NCI-H748 (cell line): ENCODE data around the gene PRKCD.

Experiments used
- DNase-seq: peaks from one replicate; lab custom pipeline; 2025; ENCODE audit not compliant: unreplicated experiment; lab: John Stamatoyannopoulos, UW

Gene PRKCD

DNA sequence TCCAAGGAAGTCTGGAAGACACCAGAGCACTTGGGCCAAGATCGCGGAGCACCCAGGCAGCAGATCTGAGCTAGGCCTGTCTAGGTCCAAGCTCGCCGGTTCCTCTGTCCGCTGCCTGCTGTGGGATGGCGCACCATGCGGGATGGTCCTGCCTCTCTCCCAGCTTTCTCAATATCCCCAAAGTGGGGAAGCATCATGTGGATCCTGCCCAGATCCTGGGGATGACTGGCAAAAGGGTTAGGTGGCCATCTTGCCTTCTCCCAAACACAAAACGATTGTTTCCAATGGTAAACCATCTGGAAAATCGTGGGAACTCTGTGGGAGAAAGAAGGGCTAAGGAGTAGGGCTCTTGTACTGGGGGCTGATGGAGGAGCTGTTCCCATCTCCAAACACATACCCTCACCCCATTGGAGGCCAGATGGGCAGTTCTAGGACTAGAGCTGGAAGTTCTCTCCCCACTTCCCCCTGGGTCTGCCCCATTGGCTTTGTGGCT is 8.9 kb downstream of the PRKCD start:
- no peak for DNase-seq

DNA sequence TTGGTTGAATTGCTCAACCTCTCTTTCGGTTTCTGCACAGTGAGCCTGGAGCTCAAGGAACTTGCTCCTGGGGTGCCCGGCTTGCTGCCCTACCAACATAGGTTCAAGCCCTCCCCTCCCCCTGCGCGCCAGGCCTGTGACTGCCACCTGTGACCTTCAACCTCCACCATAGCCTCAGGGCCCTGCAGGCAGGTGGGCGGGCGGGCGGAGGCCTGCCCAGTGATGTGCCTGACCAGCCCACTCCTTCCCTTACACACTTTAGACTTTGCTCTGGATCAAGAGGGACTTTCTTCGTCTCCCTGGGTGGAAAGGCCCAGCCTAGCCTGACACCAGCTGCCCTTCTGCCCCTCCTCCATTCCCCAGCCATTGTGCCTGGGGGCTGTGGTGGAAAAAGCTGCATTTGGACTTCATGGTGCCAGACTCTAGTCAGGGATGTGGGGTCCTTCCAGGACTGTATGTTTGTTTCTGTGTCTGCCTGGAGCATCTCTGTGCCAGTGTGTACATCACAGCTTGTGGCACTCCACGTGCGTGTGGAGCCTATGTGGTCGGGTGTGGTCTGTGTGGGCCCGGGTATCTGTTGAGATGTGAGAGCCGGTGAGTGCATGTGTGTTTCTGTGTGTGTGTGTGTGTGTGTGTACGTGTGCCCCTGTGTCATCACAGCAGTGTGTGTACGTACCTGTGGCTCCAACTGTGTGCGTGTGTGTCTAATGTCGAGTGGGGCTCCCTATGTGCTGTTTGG is 9.5 kb downstream of the PRKCD start:
- DNase-seq, result no peak

DNA sequence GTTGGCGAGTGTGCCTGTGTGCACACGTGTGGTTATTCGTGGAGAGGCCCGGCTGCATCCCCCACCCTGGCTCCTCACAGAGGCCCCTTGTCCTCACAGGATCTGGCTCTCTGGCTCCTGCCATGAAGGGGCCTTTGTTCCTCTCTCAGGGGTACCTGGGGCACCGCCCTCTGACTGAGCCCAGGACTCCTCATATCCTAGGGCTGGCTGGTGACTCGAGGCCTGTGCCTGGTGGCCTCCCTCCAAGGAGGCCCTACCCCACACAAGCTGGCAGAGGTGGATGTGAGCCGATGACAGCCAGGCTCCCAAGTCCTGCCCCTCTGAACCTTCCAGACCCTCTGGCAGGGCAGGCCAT is 10.0 kb downstream of the PRKCD start:
- no peak for DNase-seq

DNA sequence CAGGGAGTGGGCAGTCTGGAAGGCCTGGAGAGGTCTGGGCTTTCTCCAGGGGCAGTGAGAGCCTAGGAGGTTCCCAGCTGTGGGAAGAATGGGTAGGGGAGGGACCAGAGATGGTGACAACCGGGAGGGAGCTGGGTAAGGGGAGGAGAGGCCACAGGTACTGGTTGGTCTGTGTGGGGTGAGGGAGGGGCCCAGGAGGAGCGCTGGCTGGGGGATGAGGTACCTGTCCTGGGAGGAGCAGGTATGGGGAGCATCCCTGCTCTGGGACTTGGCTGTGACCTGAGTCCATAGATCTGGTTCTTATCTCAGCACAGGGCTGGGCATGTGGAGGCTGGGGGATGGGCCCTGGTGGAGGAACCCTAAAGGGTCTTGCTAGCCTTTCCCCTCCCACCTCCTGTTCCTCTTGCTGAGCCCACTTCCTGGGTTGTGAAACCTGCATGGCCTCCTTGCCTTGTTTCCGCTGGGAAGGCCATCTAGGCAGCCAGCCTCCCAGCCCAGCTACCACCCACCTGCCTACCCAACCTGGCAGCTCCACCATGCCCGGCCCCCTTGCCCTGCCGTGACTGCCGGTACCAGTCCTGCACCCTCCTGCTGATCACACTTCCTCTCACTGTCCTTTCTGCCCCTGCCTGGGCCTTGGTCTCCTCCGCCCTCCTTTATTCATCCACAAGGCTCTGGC is 11.0 kb downstream of the PRKCD start:
- DNase-seq, result no peak

DNA sequence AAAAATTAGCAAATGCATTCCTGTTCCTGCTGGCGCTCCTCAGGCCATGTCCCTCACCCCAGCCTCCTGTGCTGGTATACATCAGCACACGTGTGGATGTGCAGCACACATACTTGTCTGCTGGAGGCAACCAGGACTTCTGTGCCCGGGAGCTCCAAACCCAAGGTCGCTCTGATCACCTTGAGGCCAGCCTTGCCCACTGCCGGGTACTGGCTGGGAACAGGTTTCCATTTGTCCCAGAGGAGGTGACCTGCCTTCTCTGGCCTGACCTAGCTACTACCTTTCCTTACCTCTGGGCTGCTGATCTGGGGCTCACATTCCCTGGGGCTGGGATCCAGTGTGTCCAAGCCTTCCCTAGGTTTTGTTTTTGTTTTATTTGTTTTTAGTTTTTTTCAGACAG is 12.1 kb downstream of the PRKCD start:
- no peak for DNase-seq

DNA sequence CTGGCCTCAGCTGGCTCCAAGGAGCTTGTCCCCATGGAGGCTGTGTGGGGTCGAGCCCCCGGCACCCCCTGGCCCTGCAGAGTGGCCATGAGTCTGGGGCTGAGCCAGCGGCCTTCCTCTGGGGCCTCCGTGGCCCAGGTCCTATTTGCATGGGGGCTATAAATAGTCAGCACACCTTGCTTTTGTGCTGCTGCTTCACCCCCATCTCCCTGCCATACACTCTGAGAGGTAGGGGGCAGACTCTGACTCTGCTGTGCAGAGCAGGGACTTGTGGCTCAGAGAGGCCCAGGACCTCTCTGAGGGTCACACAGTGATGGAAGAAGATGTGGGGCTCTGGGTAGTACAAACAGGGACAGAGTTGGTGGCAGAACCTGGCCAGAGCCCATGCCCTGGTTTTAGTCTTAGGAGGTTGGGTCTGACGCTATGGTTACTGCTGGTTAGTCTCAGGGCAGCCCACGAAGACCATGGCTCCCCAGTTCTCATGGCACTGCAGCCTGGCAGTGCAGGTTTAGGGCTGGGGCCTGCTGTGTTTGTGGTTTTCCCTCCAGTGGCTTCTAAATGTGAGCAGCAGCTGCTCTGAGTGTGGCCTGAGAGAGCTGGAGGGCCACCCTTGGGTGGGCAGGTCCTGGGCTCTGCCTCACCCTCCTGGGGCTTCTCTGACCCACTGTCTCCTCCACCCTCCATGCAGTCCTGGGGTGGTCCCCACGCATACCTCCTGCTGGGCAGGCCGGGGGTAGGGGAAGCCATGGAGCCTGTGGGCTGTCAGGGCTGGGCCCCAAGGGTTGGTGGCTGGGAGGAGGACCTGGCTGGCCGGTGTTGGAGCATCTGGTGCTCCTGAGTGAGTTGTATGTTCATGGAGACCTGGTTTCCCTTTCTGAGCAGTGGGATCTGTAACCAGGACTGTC is 13.6 kb downstream of the PRKCD start:
- DNase-seq, result no peak

DNA sequence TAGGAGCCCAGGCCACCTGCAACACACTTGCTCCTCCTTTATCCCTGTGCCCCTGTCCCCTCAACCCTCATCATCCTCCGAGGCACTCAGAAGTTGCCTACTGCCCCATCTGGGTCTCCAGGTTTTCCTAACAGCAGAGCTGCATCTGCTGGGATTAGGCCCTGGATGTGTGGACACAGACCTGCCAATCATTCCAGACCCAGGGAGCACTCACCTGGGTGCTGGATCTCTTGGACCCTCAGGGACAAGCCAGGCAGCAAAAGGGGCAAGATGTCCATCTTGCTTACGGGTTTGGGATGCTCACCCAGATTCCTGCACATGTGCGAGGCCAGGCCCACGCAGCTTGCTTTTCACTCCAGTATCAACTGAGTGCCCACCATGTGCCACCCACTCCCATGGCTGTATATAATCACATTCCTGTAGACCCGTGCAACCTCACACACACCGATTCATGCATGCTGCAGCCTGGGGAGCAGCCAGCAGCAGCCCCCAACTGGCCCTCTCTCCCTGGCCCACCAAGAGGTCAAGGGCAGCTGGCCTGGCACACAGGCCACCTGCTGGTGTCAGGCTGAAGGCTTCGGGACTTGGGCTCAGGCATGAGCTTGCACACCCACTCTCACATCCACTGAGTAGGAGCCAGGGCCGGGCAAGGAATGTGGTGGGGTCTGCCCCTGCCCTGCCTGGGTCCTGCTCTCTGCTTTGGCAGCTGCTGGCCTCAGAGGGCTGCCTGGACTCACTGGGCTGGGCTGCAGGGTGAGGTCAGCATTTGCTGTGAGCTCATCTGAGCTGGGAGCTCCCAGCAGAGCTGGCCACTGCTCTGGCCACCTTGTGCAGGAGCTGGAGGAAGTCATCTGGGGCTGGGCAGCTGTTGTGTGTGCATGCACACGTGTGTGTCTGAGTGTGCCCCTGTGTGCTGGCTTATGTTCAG is 14.9 kb downstream of the PRKCD start:
- DNase-seq, result no peak

DNA sequence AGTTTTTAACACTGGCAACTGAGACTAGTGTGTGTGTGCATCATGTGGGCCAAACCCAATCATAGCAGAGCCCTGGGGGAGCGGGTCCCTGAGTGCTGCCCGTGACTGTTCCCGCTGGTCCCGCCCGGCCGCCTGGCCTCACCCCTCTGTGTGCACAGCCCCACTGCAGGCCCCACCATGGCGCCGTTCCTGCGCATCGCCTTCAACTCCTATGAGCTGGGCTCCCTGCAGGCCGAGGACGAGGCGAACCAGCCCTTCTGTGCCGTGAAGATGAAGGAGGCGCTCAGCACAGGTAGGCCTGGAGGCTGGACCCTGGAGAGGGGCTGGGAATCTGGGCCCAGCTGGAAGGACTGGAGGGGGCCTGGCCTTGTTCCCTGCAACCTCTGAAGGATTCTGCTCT is 17.2 kb downstream of the PRKCD start:
- no peak for DNase-seq

DNA sequence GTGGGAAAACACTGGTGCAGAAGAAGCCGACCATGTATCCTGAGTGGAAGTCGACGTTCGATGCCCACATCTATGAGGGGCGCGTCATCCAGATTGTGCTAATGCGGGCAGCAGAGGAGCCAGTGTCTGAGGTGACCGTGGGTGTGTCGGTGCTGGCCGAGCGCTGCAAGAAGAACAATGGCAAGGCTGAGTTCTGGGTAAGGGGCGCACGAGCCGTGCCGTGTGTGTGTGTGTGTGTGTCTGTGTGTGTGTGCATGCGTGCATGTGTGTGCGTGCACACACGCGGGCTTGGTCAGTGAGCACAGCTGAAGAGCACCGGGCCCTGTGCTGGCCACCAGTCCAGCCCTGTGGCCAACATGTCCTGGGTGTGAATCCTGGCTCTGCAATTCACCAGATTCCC is 18.6 kb downstream of the PRKCD start:
- no peak for DNase-seq

DNA sequence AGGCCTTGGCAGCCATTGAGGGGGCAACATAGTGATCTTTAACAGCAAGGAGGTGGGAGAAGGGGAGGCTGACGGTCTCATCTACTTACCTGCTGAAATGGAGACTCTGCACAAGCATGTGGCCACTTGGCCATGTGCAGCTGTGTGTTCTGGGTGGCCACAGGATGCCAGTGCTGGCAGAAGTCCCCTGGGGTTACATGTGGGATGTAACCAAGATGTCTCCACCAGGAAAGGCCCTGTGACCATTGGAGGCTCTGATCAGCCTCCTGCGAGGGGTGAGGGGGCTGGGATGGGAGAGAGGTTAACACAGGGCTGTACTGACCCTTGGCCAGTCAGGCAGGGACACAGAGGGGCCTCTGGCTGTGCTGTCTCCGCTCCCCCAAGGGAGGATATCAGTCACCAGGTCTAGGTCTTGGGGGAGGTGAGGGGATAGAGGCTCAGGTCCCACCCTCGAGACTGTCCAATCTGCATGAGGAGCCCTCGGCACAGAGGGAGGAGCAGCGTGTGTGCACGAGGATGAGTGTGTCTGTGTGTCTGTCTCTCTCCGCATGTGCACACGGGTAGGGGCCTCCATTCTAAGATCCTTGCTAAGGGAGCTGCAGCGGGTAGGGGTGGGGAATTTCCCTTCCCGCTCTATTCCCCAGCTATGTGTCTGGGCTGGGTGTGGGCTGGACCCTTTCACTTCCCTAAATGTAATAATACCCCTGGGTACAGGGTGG is 19.5 kb downstream of the PRKCD start:
- no peak for DNase-seq

DNA sequence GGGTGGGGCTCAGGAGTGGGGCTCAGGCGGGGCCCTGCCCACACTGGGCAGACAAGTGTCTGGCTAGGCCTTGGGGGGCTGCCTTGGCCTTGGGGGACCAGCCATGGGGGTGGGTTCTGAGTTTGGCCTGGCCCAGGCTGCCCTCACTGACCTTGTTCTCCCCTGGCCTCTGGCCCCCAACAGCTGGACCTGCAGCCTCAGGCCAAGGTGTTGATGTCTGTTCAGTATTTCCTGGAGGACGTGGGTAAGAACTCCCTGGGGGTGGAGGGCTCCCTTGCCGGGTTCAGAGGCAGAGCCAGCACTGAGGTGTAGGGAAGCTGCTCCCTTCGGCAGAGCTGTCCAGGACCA is 20.0 kb downstream of the PRKCD start:
- DNase-seq, result no peak

DNA sequence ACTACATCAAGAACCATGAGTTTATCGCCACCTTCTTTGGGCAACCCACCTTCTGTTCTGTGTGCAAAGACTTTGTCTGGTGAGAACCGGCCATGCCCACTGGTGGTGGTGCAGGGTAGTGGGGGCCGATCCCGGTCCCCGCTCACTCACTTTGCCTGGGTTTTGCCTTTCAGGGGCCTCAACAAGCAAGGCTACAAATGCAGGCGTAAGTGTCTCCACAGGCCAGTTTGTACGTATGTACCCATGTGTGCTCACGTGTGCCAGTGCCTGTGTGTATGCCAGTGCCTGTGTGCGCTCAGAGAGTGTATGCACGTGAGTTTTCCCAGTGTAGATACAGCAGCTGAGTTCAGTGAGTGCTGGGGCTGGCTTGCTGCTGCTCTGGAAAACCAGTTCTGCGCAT is 20.5 kb downstream of the PRKCD start:
- no peak for DNase-seq

DNA sequence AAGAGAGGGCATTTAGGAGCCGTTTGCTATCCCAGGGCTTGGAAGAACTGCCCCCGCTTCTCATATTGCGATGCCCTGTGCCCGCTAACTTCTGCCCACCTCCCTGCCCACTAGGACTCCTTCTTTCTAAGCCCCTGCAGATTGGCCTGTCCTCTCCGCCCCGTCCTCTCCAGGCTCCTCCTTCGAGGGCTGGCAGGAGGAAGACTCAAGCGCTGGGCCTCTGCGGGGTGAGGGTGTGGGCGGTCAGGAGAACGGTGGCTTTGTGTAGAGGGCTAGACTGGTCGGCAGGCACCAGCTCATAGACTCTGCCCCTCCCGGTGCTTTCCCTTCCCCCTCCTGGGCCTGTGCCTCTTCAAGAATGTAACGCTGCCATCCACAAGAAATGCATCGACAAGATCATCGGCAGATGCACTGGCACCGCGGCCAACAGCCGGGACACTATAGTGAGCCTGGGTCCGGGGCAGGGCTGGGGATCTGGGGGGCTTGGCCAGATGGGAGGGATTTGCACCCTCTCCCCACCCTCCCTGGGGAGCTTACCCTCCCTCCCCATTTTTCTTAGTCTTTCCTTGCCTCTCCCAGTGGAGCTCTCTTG is 21.9 kb downstream of the PRKCD start:
- no peak for DNase-seq

DNA sequence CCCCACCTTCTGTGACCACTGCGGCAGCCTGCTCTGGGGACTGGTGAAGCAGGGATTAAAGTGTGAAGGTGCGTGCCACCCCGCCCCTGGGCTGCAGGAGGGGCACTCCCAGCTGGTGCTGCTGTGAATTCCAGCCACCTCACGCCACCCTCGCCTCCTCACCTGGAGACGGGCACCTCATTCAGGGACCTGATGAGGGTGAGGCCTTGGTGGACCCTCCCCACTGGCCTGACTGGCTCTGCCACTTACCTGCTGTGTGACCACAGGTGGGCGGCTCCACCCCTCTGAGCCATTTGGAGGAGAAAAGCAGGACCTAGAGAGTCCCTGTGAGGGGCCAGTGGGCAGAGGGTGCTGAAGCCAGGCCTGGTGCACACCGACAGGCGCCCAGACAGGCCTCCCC is 22.5 kb downstream of the PRKCD start:
- DNase-seq, result no peak

DNA sequence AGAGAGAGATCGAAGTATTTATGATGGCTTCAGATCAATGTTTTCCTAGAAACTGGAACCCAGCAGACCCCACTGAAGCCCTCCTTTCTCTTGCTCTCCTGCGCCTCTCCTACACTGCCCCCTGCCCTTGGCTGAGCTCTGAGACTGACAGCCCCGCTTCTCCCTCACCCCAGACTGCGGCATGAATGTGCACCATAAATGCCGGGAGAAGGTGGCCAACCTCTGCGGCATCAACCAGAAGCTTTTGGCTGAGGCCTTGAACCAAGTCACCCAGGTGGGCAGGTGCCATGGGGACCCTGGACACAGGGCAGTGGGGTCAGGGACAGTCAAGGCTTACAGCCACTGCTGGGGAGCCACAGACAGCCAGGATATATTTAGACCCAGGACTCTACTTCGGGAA is 23.7 kb downstream of the PRKCD start:
- no peak for DNase-seq

DNA sequence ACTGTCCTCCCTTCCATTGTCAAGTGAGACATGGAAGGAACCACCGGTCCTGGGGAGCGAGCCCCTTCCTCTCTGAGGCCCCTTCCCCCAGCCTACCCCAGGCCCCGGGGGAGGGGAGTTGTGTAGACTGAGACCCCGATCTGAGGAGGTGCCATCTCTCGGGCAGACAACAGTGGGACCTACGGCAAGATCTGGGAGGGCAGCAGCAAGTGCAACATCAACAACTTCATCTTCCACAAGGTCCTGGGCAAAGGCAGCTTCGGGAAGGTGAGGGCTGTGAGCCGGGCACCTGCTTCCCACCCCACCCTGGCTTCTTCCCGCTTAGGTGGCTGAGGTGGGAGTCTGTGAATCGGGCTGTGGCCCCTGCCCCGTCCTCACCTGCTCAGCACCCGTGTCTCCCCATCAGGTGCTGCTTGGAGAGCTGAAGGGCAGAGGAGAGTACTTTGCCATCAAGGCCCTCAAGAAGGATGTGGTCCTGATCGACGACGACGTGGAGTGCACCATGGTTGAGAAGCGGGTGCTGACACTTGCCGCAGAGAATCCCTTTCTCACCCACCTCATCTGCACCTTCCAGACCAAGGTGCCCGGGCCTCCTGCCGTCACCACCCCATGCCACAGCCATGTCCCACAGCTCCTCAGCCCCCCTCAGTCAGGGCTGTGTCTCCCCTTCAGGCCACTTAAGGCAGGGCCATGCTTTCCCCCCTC is 24.9 kb downstream of the PRKCD start:
- DNase-seq, result no peak

DNA sequence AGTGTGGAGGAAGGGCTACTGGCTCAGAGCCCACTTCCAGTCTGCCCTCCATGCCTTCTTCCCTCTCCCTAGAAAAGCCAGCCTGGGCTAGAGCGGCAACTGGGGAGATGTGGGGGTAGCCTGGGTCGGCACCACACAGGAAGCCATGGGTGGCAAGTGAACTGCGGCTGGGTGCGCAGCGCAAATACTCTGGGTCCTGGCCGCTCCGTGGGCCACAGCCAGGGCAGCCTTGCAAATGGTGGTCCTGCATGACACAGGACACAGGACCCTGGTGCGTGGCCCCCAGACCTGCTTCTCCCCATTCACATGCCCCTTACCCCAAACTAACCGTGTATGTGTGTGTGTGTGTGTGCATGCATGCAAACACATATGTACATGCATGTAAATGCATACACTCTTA is 25.7 kb downstream of the PRKCD start:
- no peak for DNase-seq

DNA sequence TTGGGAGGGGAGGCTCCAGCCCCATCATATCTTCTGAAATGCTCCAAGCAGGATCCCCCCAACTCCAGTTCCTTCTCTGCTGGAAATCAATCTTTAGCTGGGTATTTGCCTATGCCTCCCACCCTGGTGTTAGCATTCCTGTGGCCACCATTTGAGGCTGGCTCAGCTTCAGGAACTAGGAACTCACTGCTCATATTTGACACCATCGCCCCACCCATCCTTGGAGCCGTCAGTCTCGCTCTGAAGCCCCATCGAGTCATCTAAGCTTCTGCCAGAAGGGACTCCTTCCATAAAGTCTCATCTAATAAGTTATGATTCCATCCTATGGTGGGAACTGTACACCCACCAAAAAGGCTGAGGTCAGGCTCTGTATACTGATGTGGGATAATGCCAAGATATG is 26.4 kb downstream of the PRKCD start:
- DNase-seq, result no peak

DNA sequence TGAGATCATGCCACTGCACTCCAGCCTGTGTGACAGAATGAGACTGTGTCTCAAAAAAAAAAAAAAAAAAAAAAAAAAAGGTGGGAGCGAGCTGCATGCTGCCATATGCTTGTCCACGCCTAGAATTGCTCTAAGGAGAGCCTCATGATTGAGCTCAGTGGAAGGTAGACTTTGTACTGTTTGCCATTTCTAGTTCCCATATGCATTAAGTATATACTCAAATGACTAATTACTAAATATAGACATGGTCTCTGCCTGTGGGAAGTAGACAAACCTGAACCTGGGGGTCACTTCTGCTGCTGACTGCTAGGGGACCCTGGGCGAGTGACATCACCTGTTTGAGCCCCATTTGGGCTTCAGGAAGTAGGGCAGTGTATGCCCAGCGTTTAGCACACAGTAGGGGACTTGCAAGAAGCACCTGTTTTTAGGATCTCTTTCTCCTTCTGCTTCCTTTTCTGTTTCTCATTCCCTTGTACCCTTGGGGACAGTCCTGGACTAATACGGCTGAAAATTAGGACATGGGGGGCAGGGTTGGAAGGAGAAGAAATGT is 27.2 kb downstream of the PRKCD start:
- DNase-seq, result no peak
